GM12878 (cell line): ENCODE results near the gene PODN. TPM values are rescaled to one million over a fixed set of nuclear protein-coding genes. Genes with fewer than 3 reads are reported as not detected.

ENCODE experiments used
- ATAC-seq: fragments of 200-7000 bp; cut with Tn5 transposase; 3 replicates; pipeline ENCODE4 v1.9.1; 2020; ENCODE audit warnings: mild to moderate bottlenecking, moderate library complexity
- BruUV-seq: library from RNA; stranded (reverse); fragments of 400-500 nt; replicated peaks from 2 replicates; lab custom pipeline; 2021; lab: Mats Ljungman, UMichigan
- CTCF ChIA-PET: fragments of 300-600 bp; sonication (Branson Sonifier 250); formaldehyde crosslinking; extraction: SDS; loops from one replicate; lab custom pipeline; 2021; ENCODE audit warnings: inconsistent platforms; lab: Yijun Ruan, JAX
- POLR2A ChIA-PET: fragments of 350-600 bp; formaldehyde crosslinking; extraction: SDS; loops from one replicate; lab custom pipeline; 2021; ENCODE audit warnings: inconsistent platforms; lab: Charles Lee
- RAD21 ChIA-PET: fragments of 300-600 bp; sonication (Branson Sonifier 250); formaldehyde crosslinking; loops from one replicate; lab custom pipeline; 2023; ENCODE audit warnings: antibody characterized with exemption; ENCODE audit not compliant: unreplicated experiment; lab: Charles Lee
- SMC1A ChIA-PET: fragments of 300-600 bp; sonication (Branson Sonifier 250); formaldehyde crosslinking; loops from one replicate; lab custom pipeline; 2023; ENCODE audit not compliant: unreplicated experiment, uncharacterized antibody; lab: Charles Lee
- DNase-seq: peaks from one replicate; pipeline ENCODE4 v3.0.0-alpha.2; 2011; ENCODE audit warnings: low read depth, low spot score
- FAIRE-seq: peaks from 3 replicates; lab custom pipeline; 2011; peaks lifted over from hg19 to GRCh38; lab: Jason Lieb, UNC
- H2AFZ ChIP-seq: 2 replicates; pipeline ENCODE4 v1.6.0; 2011; ENCODE audit warnings: low read depth, low read length, control low read depth; ENCODE audit not compliant: control insufficient read depth
- H3K27ac ChIP-seq: 2 replicates; pipeline ENCODE4 v1.5.1; 2011; ENCODE audit warnings: control low read depth; ENCODE audit not compliant: control insufficient read depth, insufficient read depth
- H3K27me3 ChIP-seq, 2 experiments: replicated peaks in 1 of 2; 2 replicates each; pipeline versions ENCODE4 v1.6.0 to v1.6.1; 2011; ENCODE audit warnings: low read length in 1 of 2; ENCODE audit not compliant: control insufficient read depth in 2 of 2, insufficient read depth in 2 of 2
- H3K36me3 ChIP-seq, 2 experiments: 2 replicates each; pipeline ENCODE4 v1.5.1; 2011; ENCODE audit warnings: low read length in 1 of 2; ENCODE audit not compliant: control insufficient read depth in 2 of 2, insufficient read depth in 2 of 2
- H3K4me1 ChIP-seq: 2 replicates; pipeline ENCODE4 v1.6.1; 2011; ENCODE audit warnings: mild to moderate bottlenecking, low read length, moderate library complexity, mixed read lengths; ENCODE audit not compliant: control insufficient read depth, insufficient read depth
- H3K4me2 ChIP-seq: 2 replicates; pipeline ENCODE4 v1.6.0; 2011; ENCODE audit warnings: control low read depth; ENCODE audit not compliant: control insufficient read depth, insufficient read depth
- H3K4me3 ChIP-seq: fragments of 200-600 bp; sonication (generic); 2 replicates; pipeline ENCODE4 v1.5.1; 2016
- H3K79me2 ChIP-seq: 2 replicates; pipeline ENCODE4 v1.6.0; 2011; ENCODE audit warnings: low read length; ENCODE audit not compliant: control insufficient read depth, insufficient read depth
- H3K9ac ChIP-seq: 2 replicates; pipeline ENCODE4 v1.8.0; 2011; ENCODE audit warnings: low read length, control low read depth, mixed read lengths; ENCODE audit not compliant: control insufficient read depth, insufficient read depth
- H3K9me3 ChIP-seq: replicated peaks from 3 replicates; pipeline ENCODE4 v1.5.1; 2011; ENCODE audit warnings: mild to moderate bottlenecking, low read length; ENCODE audit not compliant: control insufficient read depth, insufficient read depth
- H4K20me1 ChIP-seq: 2 replicates; pipeline ENCODE4 v1.6.0; 2011; ENCODE audit not compliant: control insufficient read depth, insufficient read depth
- BCL3 ChIP-seq: IDR thresholded peaks from 2 replicates; pipeline ENCODE4 v1.6.1; 2011; ENCODE audit warnings: borderline replicate concordance, low read depth, mild to moderate bottlenecking, moderate library complexity, low read length; ENCODE audit not compliant: insufficient read depth, poor library complexity, severe bottlenecking
- CEBPB ChIP-seq, 2 experiments: fragments of 150-350 bp in 1 of 2; IDR thresholded peaks; 2 replicates each; pipeline ENCODE4 v1.6.1; 2012 to 2014; ENCODE audit warnings: low read depth in 2 of 2, low read length in 2 of 2, borderline replicate concordance in 1 of 2, inconsistent platforms in 1 of 2
- EGR1 ChIP-seq, 2 experiments: IDR thresholded peaks; 1 replicate in 1 of 2; 2 replicates in 1 of 2; pipeline ENCODE4 v1.6.1; 2011 to 2012; ENCODE audit warnings: low read depth in 2 of 2, low read length in 2 of 2, borderline replicate concordance in 1 of 2, mild to moderate bottlenecking in 1 of 2, moderate library complexity in 1 of 2
- EP300 ChIP-seq, 2 experiments: fragments of 150-350 bp in 1 of 2; IDR thresholded peaks; 2 replicates each; pipeline ENCODE4 v1.6.1; 2011 to 2012; ENCODE audit warnings: low read depth in 2 of 2, low read length in 2 of 2, borderline replicate concordance in 1 of 2, improper control_type of control experiment in 1 of 2, inconsistent platforms in 1 of 2; ENCODE audit not compliant: control insufficient read depth in 1 of 2
- FOS ChIP-seq: IDR thresholded peaks from 3 replicates; pipeline ENCODE4 v1.6.1; 2011; ENCODE audit warnings: borderline replicate concordance; ENCODE audit not compliant: insufficient read length; ENCODE audit errors: extremely low read depth
- HCFC1 ChIP-seq: fragments of 150-350 bp; IDR thresholded peaks from 2 replicates; pipeline ENCODE4 v1.6.1; 2014; ENCODE audit warnings: low read length
- IRF5 ChIP-seq: fragments of 450-650 bp; IDR thresholded peaks from 2 replicates; pipeline ENCODE4 v1.6.1; 2017; ENCODE audit warnings: borderline replicate concordance
- KLF5 ChIP-seq: fragments of 450-650 bp; IDR thresholded peaks from 2 replicates; pipeline ENCODE4 v1.6.1; 2014; ENCODE audit warnings: mild to moderate bottlenecking; ENCODE audit not compliant: partially characterized antibody
- MYB ChIP-seq: fragments of 150-350 bp; IDR thresholded peaks from 2 replicates; pipeline ENCODE4 v1.6.1; 2014; ENCODE audit warnings: mild to moderate bottlenecking, low read depth, low read length, borderline replicate concordance
- PBX3 ChIP-seq: IDR thresholded peaks from 2 replicates; pipeline ENCODE4 v1.6.1; 2011; ENCODE audit warnings: mild to moderate bottlenecking, low read depth, low read length, moderate library complexity; ENCODE audit not compliant: insufficient replicate concordance
- RBBP5 ChIP-seq: fragments of 200-600 bp; sonication (generic); conservative IDR thresholded peaks from 2 replicates; pipeline ENCODE4 v1.6.1; 2016
- STAT3 ChIP-seq: IDR thresholded peaks from 2 replicates; pipeline ENCODE4 v1.6.1; 2011; ENCODE audit warnings: low read depth, low read length, improper control_type of control experiment
- YBX1 ChIP-seq: fragments of 450-650 bp; IDR thresholded peaks from 2 replicates; pipeline ENCODE4 v1.6.1; 2016; ENCODE audit warnings: antibody characterized with exemption
- ZBTB11 ChIP-seq: fragments of 450-650 bp; formaldehyde crosslinking; IDR thresholded peaks from 2 replicates; pipeline ENCODE4 v1.5.0; 2022; ENCODE audit warnings: mild to moderate bottlenecking, missing genetic modification characterization
- ZNF274 ChIP-seq: IDR thresholded peaks from one replicate; pipeline ENCODE4 v1.8.0; 2011; ENCODE audit not compliant: insufficient read length, insufficient read depth
- WGBS: methylation state at CpG from one replicate; pipeline ENCODE4 v1.1.6; 2016; ENCODE audit warnings: low lambda C conversion rate; ENCODE audit not compliant: insufficient replicate concordance, insufficient coverage; ENCODE audit errors: missing lambda C conversion rate; 5-methylcytosine and 5-hydroxymethylcytosine counted together
- in situ Hi-C: fragments of 300-500 bp; cut with MboI; formaldehyde crosslinking; loops from 9 replicates; pipeline ENCODE4 v1.14.3; 2018; ENCODE audit warnings: mixed read lengths
- intact Hi-C: fragments of 100-400 bp; cut with micrococcal nuclease; formaldehyde crosslinking; loops from one replicate; pipeline ENCODE4 v1.14.2; 2022; ENCODE audit not compliant: unreplicated experiment
- polyA plus RNA-seq, 11 experiments: library from polyadenylated mRNA; depleted of rRNA in 4 of 11; unstranded in 6 of 11; stranded (reverse) in 5 of 11; fragments of >200 nt; fragmentation: Nextera tagmentation in 4 of 11; fragmentation: Illumina TruSeq in 1 of 11; extraction: Ambion mirVana in 4 of 11; extraction: Trizol in 1 of 11; gene quantifications; 1 replicate in 1 of 11; 2 replicates in 10 of 11; pipeline versions ENCODE4 v1.2.1 to v1.2.3, GENCODE V29; 2011 to 2016; ENCODE audit warnings: inconsistent platforms in 2 of 11, missing spikeins in 2 of 11, low read depth in 1 of 11
- total RNA-seq, 4 experiments: library from RNA; depleted of rRNA in 3 of 4; stranded (reverse); fragments of >200 nt in 3 of 4; fragmentation: Illumina TruSeq in 1 of 4; extraction: Trizol in 1 of 4; gene quantifications; 2 replicates each; pipeline versions ENCODE4 v1.2.1 to v1.2.3, GENCODE V29; 2013 to 2021

Gene PODN
- total and polyA plus RNA-seq, 10 of the 15 experiments (the other 5 are each of a cell fraction or from before 2014, with no cell fraction given), result 0.10 TPM; not detected in 9

GRCh38 chr1:53112861-53113260, 50.8 kb downstream of the PODN start (continued):
- no peak for TF ChIP-seq KLF5

- POLR2A ChIA-PET, result no interaction called here
- no peak overlapping the region for H2AFZ ChIP-seq
- FAIRE-seq (no peak), DNase-seq (no peak), ATAC-seq (no peak)
- RAD21 ChIA-PET, result no interaction called here
- no peaks in the 10 kb centered on the region; a peak in 1 of 4 replicates for H3K27me3 ChIP-seq
- H3K9ac ChIP-seq, result no peak overlapping the region
- no peak overlapping the region for H3K4me2 ChIP-seq
- H3K36me3 ChIP-seq, result no peaks in the 10 kb centered on the region
- H3K9me3 ChIP-seq, result no peaks in the 10 kb centered on the region; the same call in 2 of the 3 replicates
- SMC1A ChIA-PET, result no interaction called here
- H3K4me1 ChIP-seq, result no peaks in the 10 kb centered on the region
- BruUV-seq, result no TSS peak
- no peak overlapping the region for H3K4me3 ChIP-seq
- in situ Hi-C loops (no loop called here), intact Hi-C loops (no loop called here)
- 61% methylated on average over 5 of the region's 6 CpGs for WGBS
- CTCF ChIA-PET, result no interaction called here
- H3K79me2 ChIP-seq, result no peaks in the 10 kb centered on the region
- no peaks in the 10 kb centered on the region for H4K20me1 ChIP-seq
- H3K27ac ChIP-seq, result no peak overlapping the region
- no peak for TF ChIP-seq ZBTB11 (CRISPR knock-in tag)
- TF ChIP-seq EP300 (IDR thresholded peaks at IDR 0.05; ENCODE audit: borderline replicate concordance in 1 of 2, control insufficient read depth in 1 of 2, low read depth in 2 of 2, low read length in 2 of 2), result no peak
- TF ChIP-seq ZNF274, result no peak
- TF ChIP-seq YBX1, result no peak
- no peak for TF ChIP-seq PBX3
- TF ChIP-seq HCFC1, result no peak
- no peak for TF ChIP-seq MYB
- TF ChIP-seq EGR1 (IDR thresholded peaks at IDR 0.05; ENCODE audit: borderline replicate concordance in 1 of 2, low read depth in 2 of 2, low read length in 2 of 2), result no peak
- TF ChIP-seq RBBP5, result no peak
- TF ChIP-seq FOS, result no peak
- TF ChIP-seq BCL3, result no peak
- TF ChIP-seq IRF5, result no peak
- no peak for TF ChIP-seq STAT3
- TF ChIP-seq CEBPB (IDR thresholded peaks at IDR 0.05; ENCODE audit: borderline replicate concordance in 1 of 2, low read depth in 2 of 2, low read length in 2 of 2), result no peak
Measured at GRCh38 chr1:53114090-53114489, 52.1 kb downstream of the PODN start.
